Measurements from ENCODE around the gene CACNB4. TPM values are rescaled to one million over a fixed set of nuclear protein-coding genes. Genes with fewer than 3 reads are reported as not detected.
"Not testable (repeated sequence)": the region's sequence is repeated elsewhere in the genome, so short reads cannot be mapped to it uniquely, and the experiment has no call there.

Gene CACNB4
- total and polyA plus RNA-seq, 8 donors: 0.34 to 1.3 (median 0.70) TPM

- FAIRE-seq: no peak
- intact Hi-C loops (cut with DNase I): no loop called here
- WGBS, 2 donors: 54 to 55% methylated on average over 4 of the region's 4 CpGs
Observed at GRCh38 chr2:152005607-152006006, 93.2 kb downstream of the CACNB4 start.

DNA sequence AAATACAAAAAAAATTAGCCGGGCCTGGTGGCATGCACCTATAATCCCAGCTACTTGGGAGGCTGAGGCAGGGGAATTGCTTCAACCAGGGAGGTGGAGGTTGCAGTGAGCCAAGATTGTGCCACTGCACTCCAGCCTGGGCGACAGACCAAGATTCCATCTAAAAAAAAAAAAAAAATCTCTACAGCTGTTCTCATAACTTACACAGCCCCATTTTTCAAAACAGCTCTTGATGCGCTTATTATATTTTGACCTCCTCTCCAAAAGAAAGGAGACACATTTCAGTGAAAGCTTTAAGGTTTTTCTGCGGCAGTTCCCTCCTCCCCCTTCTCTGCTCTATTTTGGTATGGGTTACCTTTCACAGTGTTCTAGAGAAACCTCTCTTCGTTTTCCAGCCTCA lies 95.6 kb downstream of the CACNB4 start:
- 61% methylated on average over 5 of the region's 5 CpGs for WGBS, 2 donors
- H3K27me3 ChIP-seq; DNase-seq; H3K36me3 ChIP-seq; FAIRE-seq; H3K9me3 ChIP-seq; H3K27ac ChIP-seq; H3K4me3 ChIP-seq; ATAC-seq; intact Hi-C loops (cut with DNase I); H3K4me1 ChIP-seq: not testable (repeated sequence)

More at GRCh38 chr2:152005607-152006006, 93.2 kb downstream of the CACNB4 start:
- H3K36me3 ChIP-seq: no peaks in the 10 kb centered on the region
- H3K4me1 ChIP-seq: no peaks in the 10 kb centered on the region
- H3K27ac ChIP-seq: no peak overlapping the region
- DNase-seq (no peak), ATAC-seq (no peak)
- no peak overlapping the region for H3K4me3 ChIP-seq
- H3K27me3 ChIP-seq: no peaks in the 10 kb centered on the region
- H3K9me3 ChIP-seq: no peaks in the 10 kb centered on the region
- no peak for TF ChIP-seq CTCF (IDR thresholded peaks at IDR 0.05)

DNA sequence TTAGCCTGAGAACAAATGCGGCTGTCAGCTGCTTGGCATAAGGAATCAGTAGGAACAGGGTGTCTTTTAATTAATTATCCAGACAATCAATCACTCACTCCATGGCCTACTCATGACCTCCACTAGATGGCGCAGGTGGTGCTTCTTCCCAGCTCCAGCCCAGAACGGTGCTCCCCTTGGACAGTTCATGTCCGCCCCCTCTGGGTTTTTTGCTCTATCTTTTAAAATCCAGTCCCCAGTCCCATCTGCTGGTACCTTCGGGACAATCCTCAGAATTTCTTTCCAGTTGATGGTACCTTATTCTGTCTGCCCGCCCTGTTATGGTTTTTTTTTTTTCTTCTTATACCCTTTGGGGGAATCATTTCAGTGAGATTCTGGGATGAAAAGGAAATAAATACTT lies 99.8 kb downstream of the CACNB4 start:
- H3K36me3 ChIP-seq: no peaks in the 10 kb centered on the region
- no peaks in the 10 kb centered on the region for H3K4me1 ChIP-seq
- no peaks in the 10 kb centered on the region for H3K9me3 ChIP-seq
- FAIRE-seq: no peak
- H3K27me3 ChIP-seq: no peaks in the 10 kb centered on the region
- peak; percentile 62 to 86 (median 82) for ATAC-seq
- TF ChIP-seq CTCF (IDR thresholded peaks at IDR 0.05): peak; percentile 61 to 74 (median 66)
- WGBS, 2 donors: 31 to 37% methylated on average over 6 of the region's 6 CpGs
- peak in 5 of 6 donors; percentile 19 to 64 (median 39) for DNase-seq
- H3K4me3 ChIP-seq: no peak overlapping the region
- intact Hi-C loops (cut with DNase I): no loop called here
- H3K27ac ChIP-seq: no peak overlapping the region

GRCh38 chr2:151996243-151997003 lies 102.4 kb downstream of the CACNB4 start:
- ATAC-seq (peak in 2 of 4 donors; percentile 14 to 42), FAIRE-seq (no peak), DNase-seq (no peak)
- no peaks in the 10 kb centered on the region for H3K36me3 ChIP-seq
- no peak overlapping the region for H3K4me3 ChIP-seq
- no peaks in the 10 kb centered on the region for H3K9me3 ChIP-seq
- no peaks in the 10 kb centered on the region for H3K27me3 ChIP-seq
- H3K4me1 ChIP-seq: no peaks in the 10 kb centered on the region
- no peak for TF ChIP-seq CTCF (IDR thresholded peaks at IDR 0.05)
- H3K27ac ChIP-seq: no peak overlapping the region
- intact Hi-C loops (cut with DNase I): no loop called here
- 57 to 62% methylated on average over 2 of the region's 2 CpGs for WGBS, 2 donors

- no peak for TF ChIP-seq CTCF (IDR thresholded peaks at IDR 0.05)
- Histone ChIP-seq H3K4me3 (no peak overlapping the region), H3K9me3 (no peaks in the 10 kb centered on the region), H3K27me3 (no peaks in the 10 kb centered on the region), H3K27ac (no peak overlapping the region), H3K4me1 (no peaks in the 10 kb centered on the region), H3K36me3 (no peaks in the 10 kb centered on the region)
- intact Hi-C loops (cut with DNase I): no loop called here
- ATAC-seq (no peak), FAIRE-seq (no peak), DNase-seq (no peak)
- WGBS, 2 donors: 85% methylated on average over 2 of the region's 2 CpGs
Observed at GRCh38 chr2:151995161-151995557, 103.7 kb downstream of the CACNB4 start.

DNA sequence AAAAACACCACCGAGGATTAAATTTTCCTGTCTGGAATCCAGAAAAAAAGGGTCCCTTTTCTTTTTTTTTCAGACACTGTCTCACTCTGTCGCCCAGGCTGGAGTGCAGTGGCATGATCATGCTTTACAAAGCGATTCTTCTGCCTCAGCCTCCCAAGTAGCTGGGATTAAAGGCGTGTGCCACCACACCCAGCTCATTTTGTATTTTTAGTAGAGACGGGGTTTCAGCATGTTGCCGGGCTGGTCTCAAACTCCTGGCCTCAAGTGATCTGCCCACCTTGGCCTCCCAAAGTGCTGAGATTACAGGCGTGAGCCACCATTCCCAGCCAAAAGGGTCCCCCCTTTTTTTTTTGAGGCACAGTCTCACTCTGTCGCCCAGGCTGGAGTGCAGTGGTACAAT lies 104.7 kb downstream of the CACNB4 start:
- DNase-seq; H3K9me3 ChIP-seq; H3K27me3 ChIP-seq; ATAC-seq; H3K27ac ChIP-seq; intact Hi-C loops (cut with DNase I); FAIRE-seq; H3K36me3 ChIP-seq; H3K4me1 ChIP-seq; H3K4me3 ChIP-seq: not testable (repeated sequence)
- WGBS, 2 donors: 92 to 93% methylated on average over 8 of the region's 8 CpGs

Measured in pancreas (tissue), 10 donors.